ENCODE data around the gene SYNE2.
"Not testable (repeated sequence)": the region's sequence is repeated elsewhere in the genome, so short reads cannot be mapped to it uniquely, and the experiment has no call there.

The SYNE2 gene

DNA sequence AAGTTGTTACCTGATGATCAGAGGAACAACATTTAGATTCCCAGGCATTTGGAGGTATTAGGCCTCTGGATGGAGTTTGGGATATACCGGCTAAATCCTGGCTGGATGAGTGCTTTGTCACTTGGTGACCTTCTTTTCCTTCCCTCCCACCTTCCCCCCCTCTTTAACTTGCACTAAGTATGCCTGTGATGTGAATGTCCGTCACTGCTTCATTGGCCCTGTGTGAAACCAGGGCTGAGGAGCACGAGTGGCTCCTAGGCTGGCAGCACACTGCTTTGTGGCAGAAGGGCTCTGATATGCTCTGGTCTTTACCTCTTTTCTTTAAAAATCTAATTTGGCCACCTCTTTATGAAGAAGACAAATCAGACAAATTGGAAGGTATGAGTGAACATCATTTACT is 345.7 kb downstream of the SYNE2 start:
- no peak overlapping the region for H3K4me3 ChIP-seq
- H3K27ac ChIP-seq = no peak overlapping the region

DNA sequence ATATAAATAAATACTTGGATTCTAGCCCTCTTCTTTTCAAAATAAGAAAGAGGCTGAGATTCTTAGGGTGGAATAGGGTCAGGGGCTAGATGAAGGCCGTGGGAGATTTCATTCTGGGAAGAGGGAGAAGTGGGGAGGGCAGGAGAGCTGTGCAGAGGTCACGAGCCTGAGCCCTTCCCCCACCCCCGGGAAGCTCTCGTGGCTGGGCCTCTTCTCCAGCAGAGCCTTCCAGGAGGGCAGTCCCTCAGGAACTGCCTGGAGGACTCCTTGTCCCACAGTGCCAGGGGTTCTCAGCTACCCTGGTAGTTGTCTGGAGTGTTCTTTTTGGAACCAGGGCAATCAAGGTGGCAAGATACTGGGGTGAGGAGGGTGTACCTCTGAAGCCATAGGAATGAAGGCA is 347.4 kb downstream of the SYNE2 start:
- Histone ChIP-seq H3K4me3 (no peak overlapping the region), H3K27ac (peak overlapping the region in 1 of 21 experiments; percentile 15)

DNA sequence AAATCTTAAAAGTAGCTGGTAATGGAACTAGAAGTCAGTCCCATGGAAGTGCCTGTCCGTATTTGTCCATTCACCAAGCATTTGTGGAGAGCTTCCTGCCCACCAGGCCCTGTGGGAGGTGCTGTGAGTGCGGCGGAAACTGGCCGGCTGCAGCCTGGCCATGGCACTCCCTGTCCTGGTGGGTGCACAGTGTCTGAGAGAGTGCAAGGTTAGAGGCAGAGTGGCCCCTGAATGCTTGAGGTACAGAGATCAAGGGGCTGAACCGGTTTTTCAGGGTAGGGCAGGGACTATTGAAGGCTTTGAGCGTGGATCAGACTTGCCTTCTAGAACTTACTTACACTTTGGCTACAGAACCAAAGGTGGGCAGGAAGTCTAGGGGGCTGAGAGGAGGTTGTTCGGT is 348.5 kb downstream of the SYNE2 start:
- Histone ChIP-seq H3K27ac (no peak overlapping the region), H3K4me3 (no peak overlapping the region)

DNA sequence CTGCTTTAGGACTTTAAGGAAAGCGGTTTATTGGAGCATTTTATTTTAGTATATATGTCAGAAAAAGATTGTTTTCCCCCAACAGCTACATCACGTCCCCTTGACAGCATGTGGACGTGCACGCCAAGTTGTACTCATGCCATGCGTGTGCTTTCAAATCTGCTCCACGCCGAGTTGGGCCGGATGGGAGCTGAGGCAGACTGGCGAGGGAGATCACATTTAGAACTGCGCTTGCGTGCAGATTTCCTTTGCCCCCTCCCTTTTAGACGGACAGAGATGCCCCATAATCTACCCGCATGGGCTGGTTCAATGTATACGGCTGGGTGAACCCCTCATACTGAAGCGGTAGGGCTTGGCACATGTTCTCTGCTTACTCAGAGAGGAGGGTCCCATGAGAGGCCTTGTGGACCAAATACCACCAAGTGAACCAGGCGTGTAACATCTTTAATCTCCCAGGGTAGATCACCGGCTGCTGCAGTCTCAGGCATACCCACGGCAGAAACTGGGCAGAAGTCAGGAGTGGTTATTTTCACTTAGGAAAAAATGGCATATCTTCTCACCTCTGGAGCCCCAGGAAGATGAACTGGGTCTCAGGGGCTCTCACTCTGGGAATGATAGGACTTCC is 349.2 kb downstream of the SYNE2 start:
- H3K4me3 ChIP-seq = no peak overlapping the region
- no peak overlapping the region for H3K27ac ChIP-seq

DNA sequence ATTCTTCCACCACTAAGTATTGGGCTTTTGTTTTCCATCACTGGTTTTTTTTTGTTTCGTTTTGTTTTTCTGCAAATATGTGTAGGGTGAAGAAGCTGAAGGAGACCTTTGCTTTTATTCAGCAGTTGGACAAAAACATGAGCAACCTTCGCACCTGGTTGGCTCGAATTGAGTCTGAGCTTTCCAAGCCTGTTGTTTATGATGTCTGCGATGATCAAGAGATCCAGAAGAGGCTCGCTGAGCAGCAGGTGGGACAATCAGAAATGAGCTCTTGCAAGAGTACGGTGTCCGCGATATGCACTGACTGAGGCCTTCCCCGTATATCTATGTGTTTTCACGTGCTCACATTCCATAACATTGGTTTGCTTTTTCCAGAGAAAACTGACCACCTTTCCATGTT is 349.9 kb downstream of the SYNE2 start:
- no peak overlapping the region for H3K4me3 ChIP-seq
- H3K27ac ChIP-seq = no peak overlapping the region

DNA sequence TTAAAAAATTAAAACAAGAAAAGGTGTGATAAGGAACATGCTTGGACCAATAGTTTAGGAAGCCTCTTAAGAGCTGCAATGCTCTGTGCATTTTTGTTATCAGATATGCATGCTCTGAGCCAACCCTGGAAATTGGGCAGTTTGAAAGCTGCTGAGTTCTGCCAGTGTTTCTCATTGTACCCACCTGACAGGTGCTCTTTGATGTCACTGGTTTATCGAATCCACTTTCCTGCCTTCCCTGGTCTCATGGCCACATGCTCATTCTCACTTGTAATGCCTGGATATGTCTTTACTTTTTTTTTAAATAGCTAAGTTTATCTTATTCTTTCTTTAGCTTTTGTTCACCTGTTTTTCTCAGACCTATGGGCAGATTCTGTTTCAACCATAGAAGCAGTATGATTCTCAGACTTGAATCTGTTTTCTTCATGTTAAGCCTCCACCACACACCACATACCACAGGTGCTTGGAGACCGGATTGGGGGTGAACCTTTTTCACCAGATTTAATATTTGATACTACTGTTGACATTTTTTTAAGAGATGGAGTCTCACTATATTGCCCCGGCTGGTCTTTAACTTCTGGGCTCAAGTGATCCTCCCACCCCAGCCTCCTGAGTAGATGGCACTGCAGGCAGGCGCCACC is 350.7 kb downstream of the SYNE2 start:
- Histone ChIP-seq H3K27ac (no peak overlapping the region), H3K4me3 (no peak overlapping the region)

DNA sequence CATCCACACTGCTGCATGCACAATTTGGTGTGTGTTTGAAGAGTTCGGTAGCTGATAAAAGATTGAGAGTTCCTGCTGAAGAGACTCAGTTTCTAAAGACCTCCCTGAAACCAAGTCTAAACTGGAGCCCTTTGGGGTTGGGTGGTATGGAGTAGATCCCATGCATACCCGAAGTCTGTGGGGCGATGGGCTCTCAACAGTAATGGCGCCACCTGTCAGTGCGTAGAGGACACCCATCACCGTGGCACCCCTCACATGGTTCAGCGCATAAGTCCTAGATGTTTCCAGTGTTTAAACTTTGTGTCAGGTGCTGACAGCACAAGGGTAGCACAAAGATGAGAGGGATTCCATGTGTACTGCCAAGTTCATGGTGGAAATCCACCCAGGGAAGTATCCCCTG is 355.5 kb downstream of the SYNE2 start:
- no peak overlapping the region for H3K27ac ChIP-seq
- H3K4me3 ChIP-seq = no peak overlapping the region

DNA sequence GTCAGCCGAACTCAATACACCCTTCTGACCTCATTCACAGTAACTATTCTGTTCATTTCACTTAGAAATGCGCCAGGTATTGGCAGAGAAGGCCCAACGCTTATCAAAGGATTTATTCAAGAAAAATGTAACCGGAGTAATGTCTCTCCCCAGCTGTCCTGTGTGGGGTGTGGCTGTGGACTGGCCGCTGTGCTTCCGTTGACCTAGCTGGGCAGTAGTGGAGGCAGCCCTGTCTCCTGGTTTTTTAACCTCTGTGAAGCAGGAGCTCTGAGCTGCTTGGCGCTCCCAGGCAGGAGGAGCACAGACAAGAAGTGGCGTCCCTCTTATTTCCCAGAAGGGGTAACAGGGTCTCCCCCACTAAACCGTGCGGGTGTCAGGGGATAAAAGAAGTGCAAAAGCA is 356.2 kb downstream of the SYNE2 start:
- H3K27ac ChIP-seq = no peak overlapping the region
- no peak overlapping the region for H3K4me3 ChIP-seq

DNA sequence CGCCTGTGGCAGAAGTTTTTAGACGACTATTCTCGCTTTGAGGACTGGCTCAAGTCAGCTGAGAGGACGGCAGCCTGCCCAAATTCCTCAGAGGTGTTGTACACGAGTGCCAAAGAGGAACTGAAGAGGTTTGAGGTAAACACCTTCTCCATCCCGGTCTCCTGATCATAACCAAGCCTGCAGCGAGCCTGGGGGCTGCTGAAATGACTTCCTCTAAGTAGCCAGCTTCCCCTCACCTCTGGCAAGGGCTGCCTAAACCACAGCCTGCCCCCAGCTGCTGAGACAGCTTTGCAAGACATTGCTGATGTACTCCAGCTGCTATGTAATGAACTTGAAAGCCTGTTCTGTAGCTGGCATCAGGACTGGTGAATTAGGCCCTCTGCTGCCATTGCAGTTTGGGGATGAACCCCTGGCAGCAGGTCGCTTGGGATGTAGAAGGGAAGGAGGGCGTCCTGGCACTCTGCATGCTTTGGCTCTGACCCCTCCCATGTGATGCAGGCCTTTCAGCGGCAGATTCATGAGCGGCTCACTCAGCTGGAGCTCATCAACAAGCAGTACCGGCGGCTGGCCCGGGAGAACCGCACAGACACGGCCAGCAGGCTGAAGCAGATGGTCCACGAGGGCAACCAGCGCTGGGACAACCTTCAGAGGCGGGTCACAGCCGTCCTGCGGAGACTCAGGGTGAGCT is 356.8 kb downstream of the SYNE2 start:
- no peak overlapping the region for H3K4me3 ChIP-seq

DNA sequence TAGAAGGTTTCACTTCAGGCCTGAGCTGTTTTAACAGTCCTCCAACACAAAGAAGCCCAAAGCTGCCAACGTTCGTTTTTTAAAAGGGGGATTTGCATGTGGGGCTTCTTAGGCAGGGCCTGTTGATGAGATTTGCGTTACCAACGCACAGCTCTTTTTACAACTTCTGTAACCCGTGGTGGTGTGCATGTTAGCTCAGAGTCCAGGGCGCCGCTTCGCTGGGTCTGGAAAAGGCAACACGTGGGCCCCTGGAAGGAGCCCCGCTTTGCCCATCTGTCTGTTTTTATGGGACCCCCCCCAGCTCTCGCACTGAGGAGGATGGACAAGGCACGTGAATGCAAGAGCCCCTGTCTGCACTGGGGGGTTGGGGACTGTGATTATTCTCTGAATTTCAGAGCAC is 357.4 kb downstream of the SYNE2 start:
- peak overlapping the region in 1 of 21 experiments; percentile 68 for H3K27ac ChIP-seq

More for the DNA sequence above, 356.8 kb downstream of the SYNE2 start:
- H3K27ac ChIP-seq = peak overlapping the region in 1 of 21 experiments; percentile 68

DNA sequence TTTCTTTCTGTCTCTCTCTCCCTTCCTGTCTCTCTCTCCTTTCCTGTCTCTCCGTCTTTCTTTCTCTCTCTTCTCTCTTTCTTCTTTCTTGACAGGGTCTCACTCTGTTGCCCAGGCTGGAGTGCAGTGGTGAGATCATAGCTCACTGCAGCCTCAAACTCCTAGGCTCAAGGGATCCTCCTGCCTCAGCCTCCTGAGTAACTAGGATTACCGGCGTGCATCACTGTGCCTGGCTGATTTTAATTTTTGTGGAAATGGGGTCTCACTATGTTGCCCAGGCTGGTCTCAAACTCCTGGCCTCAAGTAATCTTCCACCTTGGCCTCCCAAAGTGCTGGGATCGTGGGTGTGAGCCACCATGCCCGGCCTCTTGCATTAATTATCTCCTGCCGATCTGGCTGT is 358.1 kb downstream of the SYNE2 start:
- not testable (repeated sequence) for H3K4me3 ChIP-seq
- peak overlapping the region in 1 of 21 experiments; percentile 68 for H3K27ac ChIP-seq

More for the DNA sequence above, 357.4 kb downstream of the SYNE2 start:
- no peak overlapping the region for H3K4me3 ChIP-seq

DNA sequence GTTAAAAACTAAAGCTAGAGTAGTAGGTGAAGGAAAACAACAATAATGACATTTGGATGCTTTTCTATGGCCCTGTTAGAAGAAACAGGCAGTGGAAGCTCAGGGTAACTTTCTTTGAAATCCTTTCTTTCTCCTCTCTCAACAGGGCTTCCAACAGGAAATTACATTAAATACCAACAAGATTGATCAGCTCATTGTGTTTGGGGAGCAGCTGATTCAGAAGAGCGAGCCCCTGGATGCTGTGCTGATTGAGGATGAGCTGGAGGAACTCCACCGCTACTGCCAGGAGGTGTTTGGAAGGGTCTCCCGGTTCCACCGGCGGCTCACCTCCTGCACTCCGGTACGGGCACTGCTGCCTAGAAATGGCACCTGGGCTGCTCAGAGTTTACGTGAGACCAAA is 359.9 kb downstream of the SYNE2 start:
- H3K27ac ChIP-seq = no peak overlapping the region
- H3K4me3 ChIP-seq = no peak overlapping the region

DNA sequence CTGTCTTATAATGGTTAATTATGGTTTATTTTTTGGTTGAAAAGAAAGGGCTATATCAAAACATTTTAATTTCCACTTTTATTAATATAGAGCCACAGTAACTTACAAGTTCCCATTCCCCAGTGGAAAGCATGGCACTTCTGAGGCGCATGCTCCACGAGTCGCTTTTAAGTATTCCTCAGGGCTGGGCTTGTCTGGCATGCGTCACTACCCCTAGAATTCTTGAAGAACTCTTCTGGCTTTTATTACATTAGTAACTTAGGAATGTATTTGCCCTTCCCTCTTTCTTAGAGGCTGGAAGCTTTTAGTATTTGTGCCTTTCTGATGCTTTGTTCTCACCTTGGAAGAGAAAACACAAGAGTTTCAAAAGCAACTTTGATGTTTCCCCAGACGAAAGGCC is 360.3 kb downstream of the SYNE2 start:
- Histone ChIP-seq H3K4me3 (no peak overlapping the region), H3K27ac (no peak overlapping the region)

DNA sequence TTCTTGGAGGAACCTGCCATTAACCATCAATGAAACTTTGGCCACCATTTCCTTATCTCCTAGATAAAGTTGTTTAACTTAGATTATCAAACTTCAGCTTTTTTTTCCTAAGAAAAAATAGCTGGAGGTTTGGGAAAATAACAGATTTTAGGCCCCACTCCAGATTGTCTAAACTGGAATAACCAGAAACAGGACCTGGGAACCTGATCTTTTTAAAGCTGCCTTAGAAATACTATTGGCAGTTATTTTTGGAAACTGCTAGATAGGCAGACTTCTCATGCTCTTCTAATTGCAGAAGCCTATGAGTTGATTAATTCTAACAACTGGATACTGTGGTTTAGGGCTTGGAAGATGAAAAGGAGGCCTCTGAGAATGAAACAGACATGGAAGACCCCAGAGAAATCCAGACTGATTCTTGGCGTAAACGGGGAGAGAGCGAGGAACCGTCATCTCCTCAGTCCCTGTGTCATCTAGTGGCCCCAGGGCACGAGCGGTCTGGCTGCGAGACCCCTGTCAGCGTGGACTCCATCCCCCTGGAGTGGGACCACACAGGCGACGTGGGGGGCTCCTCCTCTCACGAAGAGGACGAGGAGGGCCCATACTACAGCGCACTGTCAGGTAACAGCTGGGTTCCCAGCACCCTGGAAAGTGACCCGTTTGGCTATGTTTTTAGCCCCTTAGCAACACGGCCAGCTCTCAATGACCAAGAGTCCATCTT is 361.2 kb downstream of the SYNE2 start:
- H3K27ac ChIP-seq = no peak overlapping the region
- no peak overlapping the region for H3K4me3 ChIP-seq

DNA sequence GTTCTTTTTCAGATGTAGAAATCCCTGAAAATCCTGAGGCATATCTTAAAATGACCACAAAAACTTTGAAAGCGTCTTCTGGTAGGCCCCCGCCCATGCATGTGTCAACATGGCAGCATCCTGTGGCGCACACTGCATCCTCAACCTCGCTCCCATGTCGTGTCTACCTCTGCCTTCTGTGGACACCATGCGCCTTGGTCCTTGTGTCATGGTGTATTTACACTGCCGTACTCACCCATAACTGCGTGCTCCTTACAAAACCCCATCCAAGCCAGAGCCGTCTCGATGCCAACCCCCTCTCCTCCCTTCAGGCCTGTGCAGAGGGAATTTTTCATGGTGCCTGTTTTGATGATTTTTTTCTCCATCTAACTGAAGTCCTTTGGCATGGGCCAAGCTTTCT is 362.5 kb downstream of the SYNE2 start:
- Histone ChIP-seq H3K27ac (no peak overlapping the region), H3K4me3 (no peak overlapping the region)

DNA sequence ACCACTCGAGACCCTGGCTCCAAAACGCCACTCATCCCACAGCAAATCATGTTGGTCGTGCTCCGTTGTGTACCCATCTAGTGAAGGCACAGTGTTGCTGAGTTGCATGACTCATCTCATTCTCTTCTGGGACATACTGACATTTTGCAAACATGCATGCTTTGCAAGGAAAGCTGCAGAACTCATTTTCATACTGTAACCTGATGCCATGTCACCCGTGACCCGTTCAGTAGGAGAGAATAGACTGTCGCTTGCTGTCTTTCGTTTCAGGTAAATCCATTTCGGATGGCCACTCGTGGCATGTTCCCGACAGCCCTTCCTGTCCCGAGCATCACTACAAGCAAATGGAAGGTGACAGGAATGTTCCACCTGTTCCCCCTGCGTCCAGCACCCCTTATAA is 363.2 kb downstream of the SYNE2 start:
- Histone ChIP-seq H3K4me3 (no peak overlapping the region), H3K27ac (no peak overlapping the region)

DNA sequence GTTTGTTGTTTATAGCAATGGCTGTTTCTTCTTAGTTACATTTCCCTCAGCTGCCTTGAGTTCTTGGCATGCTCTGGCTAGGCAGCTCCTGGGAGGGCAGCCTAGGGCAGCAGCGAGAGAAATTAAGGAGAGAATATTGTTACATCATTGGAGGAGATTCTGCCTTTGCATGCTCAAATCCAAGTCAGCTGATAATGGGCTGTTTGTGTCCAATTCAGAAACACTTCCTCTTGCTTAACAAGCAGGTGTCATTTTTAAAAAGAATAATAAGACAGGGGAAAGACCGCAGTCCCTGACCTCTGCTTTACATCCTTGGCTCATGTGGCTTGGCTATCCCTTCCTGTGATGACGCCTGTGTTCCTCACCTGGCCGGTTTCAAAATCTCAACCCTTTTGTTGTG is 364.5 kb downstream of the SYNE2 start:
- Histone ChIP-seq H3K4me3 (no peak overlapping the region), H3K27ac (no peak overlapping the region)

DNA sequence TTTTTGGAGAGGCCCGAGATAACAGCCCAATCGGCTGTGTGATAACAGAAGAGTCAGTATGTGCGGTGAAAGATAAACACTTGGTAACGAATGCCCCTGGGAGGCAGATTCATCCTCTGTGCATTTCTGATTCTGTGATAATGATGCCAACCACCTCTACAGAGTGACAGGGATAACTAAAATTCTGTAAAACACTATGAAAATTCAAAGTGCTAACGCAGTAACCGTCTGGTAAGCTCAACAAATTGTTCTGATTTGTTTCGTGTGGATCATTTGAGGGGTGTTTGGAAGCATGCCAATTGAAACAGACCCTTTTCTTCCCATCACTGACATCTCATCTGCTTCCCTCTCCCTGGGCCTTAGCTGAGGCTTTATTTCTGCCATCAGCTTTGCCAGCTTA is 365.0 kb downstream of the SYNE2 start:
- Histone ChIP-seq H3K4me3 (no peak overlapping the region), H3K27ac (peak overlapping the region in 2 of 21 experiments; percentile 18 to 20)

DNA sequence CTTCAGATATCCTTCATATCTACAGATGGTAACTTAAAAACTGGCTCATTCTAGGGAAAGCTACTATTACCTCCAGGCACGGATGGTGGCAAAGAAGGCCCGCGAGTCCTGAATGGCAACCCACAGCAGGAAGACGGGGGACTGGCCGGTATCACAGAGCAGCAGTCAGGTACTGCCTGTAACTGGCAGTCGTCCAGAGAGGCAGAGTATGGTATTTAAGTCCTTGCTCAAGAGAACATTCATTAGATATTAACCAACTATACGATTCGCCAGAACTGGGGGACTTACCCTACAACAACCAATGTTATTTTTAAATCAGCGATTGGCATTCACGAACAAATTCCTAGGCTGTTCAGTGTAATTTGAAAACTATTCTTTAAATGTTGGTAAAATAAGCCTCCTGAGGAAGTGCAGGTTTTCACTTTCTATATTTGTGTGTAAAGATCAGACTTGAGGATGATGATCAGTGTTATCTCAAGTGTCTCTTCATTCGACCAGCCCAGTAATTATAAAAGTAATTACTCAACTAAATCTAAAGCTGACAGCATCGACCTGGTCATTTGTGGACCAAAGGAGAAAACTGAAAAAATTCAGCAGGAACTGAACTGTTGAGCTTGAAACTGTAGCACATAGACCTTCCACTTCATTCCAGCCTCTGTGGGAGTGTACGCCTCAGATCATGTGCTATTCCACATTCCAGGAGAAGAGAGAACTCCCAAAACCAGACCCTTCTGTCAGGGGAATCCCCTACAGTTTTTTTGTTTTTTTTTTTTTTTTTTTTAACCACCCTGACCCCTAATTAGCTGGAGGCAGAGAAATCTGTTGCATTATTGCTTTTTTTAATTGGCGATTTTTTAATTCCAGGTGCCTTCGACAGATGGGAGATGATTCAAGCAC is 365.8 kb downstream of the SYNE2 start:
- H3K27ac ChIP-seq = peak overlapping the region in 2 of 21 experiments; percentile 18 to 20

DNA sequence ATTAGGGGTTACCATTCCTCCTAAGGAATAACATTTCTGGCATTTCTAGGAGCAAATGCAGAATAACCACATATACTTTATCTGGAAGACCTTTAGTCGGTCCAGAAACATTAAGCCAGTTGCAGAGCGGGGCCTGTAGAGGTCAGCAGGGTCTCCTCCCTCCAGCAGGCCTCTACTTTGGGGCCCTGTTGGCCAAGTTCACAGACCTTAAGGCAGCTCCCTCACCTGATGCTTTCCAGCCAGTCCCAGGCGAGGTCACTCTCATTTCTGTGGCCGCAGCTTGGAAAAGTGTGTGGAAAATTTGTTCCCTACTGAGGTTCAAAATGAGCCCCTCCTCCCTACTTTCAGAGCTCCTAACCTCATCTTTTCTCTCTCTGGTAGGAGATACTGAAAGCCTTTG is 367.3 kb downstream of the SYNE2 start:
- Histone ChIP-seq H3K4me3 (no peak overlapping the region), H3K27ac (no peak overlapping the region)

More for the DNA sequence above, 365.8 kb downstream of the SYNE2 start:
- H3K4me3 ChIP-seq = no peak overlapping the region
